Embryonic facial prominence (tissue), 1 donor: Measurements from ENCODE around the gene EGFLAM.
"Not testable (repeated sequence)": the region's sequence is repeated elsewhere in the genome, so short reads cannot be mapped to it uniquely, and the experiment has no call there.

Experiments used
- DNase-seq: peaks from one replicate; pipeline ENCODE4 v3.0.0-alpha.2; 2016; ENCODE audit errors: extremely low spot score

The EGFLAM gene

GRCh38 chr5:38376404-38376803, 118.0 kb downstream of the EGFLAM start:
- no peak for DNase-seq

DNA sequence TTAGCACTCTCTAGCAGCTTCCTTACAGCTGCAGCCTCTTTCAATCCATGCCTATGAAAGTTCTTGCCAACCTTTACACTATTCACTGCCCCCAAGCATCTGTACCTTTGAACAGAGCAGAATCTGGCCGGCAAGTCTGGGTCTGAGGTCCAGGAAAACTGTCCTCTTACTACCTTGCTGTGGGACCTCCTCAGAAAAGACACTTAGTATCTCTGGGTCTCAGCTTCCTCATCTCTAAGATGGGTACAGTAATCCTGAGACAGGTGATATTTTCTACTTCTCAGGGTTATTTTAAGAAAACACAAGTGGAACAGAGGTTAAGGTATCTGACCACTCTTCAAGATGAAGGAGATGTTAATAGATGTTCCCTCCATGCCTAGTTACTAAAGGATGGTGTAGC, 120.2 kb downstream of the EGFLAM start:
- DNase-seq, result no peak

DNA sequence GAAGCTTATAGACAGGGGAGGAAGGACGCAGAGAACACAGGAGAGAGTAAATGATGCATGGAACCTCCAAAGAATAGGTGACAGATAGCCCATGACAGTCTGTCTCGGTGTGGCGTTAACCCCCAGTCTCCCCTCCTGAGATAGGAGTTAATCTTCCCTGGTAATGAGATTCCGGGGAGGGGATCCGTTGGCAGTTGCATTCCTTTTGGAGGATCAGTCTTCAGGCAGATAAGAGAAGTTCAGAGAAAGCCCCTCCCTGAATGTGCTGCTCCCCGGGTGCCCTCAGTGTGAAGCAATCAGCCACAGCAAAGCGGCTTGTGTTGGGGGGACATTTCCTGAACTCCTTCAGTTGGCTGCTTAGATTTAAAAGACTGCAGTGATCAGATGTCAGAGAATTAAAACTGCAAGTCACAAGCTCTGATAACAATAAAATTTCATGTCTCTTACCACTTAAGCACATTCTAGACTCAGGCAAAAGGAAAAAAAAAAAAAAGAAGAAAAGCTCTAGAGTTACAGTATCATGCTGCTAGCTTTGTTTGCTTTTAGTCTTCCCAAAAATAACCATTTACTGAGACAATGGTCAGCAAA, 121.1 kb downstream of the EGFLAM start:
- DNase-seq, result no peak

- DNase-seq, result no peak
These were observed 122.2 kb downstream of the EGFLAM start for GRCh38 chr5:38380537-38380936.

DNA sequence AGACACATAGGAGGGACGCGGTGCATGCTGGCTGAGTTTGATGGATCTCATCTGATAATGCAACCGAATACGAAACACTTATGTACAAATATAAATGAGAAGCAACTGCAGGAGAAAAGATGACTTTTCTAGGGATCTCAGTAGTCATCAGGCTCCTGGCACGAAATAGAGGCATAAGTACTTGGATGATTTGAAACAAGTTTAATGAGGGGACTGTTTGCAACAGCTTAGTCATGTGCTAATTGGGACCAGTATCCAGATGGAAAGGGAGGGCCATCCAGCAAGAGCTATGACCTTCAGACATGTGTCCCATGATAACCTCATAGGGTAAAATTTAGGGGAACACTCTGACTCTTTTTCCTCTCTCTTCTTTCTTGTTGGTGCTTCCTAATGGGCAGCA, 123.0 kb downstream of the EGFLAM start:
- DNase-seq, result no peak

GRCh38 chr5:38382898-38383297, 124.5 kb downstream of the EGFLAM start:
- no peak for DNase-seq

GRCh38 chr5:38383701-38384100, 125.3 kb downstream of the EGFLAM start:
- DNase-seq, result no peak

- DNase-seq, result no peak
These were observed 126.0 kb downstream of the EGFLAM start for GRCh38 chr5:38384396-38384795.

- no peak for DNase-seq
These were observed 128.8 kb downstream of the EGFLAM start for GRCh38 chr5:38387161-38387560.

DNA sequence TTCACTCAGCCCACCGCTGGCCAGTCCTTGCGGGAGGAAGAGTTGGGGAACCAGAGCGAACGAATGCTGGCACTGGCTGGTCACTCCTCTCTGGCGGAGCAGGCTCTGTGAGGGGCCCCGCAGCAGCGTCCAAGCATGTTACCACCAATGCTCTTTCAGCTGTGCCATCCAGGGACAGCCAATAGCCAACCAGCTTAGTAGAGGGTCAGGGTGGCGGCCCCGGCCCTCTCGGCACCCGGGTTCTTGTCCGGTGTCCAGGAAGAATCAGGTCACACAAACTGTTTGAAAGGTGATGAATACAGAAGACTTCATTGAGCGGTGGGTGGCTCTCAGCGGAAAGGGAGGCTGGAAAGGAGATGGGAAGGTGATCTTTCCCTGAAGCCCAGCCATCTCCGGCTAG, 135.3 kb downstream of the EGFLAM start:
- no peak for DNase-seq

- no peak for DNase-seq
These were observed 138.4 kb downstream of the EGFLAM start for GRCh38 chr5:38396766-38397165.

- no peak for DNase-seq
These were observed 142.0 kb downstream of the EGFLAM start for GRCh38 chr5:38400365-38400764.

GRCh38 chr5:38401145-38401544, 142.8 kb downstream of the EGFLAM start:
- DNase-seq, result no peak

DNA sequence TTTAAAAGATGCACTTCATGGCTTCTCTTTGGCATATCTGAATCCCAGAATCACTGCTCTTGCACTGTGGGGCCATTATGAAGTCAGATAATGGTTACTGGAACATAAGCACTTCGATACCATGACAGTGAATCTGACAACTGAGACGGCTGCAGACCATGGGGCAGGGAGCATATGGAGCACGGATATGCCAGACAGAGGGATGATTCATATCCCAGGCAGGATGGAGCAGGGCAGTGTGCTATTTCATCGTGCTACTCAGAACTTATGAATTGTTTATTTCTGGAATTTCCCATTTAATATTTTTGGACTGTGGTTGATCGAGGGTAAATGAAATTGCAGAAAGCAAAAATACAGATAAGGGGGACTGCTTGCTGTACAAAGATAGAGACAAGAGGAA, 145.0 kb downstream of the EGFLAM start:
- no peak for DNase-seq

- no peak for DNase-seq
These were observed 145.7 kb downstream of the EGFLAM start for GRCh38 chr5:38403877-38404635.

DNA sequence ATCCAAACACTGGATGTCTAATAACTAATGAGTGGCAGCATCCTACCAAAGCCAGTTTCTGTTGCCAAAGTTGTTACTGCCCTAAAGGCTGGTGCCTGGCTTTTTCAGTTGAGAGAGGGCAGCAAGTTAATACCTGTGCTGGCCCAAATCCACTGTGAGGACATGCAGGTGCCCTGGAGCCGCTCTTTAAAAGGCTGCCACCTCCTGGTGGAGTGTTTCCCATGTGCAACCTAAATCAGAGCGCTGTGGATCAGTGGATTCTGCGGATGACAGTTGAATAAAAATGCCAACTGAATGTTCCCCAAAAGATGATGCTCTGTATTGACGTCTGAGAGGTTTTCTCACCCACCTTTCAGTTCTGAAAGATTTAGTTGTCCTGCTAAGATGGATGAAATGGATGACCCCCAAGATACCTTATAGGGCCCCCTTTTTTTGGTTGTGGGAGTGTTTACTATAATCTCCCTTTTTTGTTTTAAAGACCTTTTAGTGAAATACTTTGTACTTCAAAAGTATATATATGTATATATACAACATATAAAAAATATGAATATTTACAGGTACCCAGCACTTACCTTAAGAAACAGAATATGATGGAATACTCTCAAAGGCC, 146.4 kb downstream of the EGFLAM start:
- no peak for DNase-seq

DNA sequence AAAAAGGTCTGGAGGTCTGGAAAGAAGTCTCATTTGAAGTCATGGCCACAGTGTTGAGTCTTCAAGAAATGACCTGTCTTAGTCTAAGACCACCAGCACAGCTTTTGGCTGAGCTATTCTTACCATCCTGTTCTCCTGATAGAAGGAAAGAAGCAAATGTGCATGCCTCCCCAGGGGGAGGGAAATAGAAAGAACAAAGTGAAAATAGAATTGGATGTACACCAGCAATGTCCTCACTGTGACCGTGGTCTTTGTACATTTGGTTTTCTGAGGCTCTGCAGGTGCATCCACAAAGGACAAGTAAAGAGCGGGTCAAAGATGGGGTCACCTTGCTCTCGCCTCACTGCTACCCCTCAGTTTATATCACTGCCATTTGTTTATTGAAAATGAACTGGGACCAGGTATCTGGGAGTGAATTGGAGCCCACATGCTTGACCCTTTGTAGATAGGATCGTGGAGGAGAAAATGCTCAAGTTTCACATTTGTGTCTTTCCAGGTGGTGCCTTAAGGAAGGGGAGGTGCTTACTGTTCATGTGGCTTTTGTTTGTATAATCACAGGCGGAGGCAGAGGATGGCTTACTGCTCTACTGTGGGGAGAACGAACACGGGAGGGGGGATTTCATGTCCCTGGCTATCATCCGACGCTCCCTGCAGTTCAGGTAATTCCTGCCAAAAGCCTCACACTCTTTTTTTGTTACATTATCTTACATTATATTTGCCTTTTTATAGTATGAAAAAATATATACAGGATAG, 150.3 kb downstream of the EGFLAM start:
- DNase-seq, result no peak

GRCh38 chr5:38410304-38410990, 152.1 kb downstream of the EGFLAM start:
- DNase-seq, result no peak

- DNase-seq, result no peak
These were observed 155.3 kb downstream of the EGFLAM start for GRCh38 chr5:38413696-38414095.

DNA sequence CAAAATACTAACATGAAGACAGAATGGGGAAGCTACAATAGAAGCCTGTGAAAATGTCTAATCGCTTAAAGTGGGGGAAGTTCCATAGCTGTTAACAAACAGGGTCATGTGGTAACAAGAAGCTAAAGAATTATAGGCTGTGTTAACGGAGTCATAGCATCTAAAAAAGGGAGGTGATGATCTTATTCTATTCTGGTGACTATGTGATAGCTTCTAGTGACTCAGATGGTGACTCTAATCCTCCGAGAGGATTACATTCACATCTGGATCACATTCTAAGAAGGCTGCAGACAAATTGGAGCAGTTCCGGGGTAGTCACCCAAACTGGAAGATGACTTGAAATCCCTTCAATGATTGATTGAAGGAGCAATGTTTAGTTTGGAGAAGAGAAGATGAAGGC, 156.0 kb downstream of the EGFLAM start:
- no peak for DNase-seq

- DNase-seq, result not testable (repeated sequence)
These were observed 157.4 kb downstream of the EGFLAM start for GRCh38 chr5:38415772-38416171.

DNA sequence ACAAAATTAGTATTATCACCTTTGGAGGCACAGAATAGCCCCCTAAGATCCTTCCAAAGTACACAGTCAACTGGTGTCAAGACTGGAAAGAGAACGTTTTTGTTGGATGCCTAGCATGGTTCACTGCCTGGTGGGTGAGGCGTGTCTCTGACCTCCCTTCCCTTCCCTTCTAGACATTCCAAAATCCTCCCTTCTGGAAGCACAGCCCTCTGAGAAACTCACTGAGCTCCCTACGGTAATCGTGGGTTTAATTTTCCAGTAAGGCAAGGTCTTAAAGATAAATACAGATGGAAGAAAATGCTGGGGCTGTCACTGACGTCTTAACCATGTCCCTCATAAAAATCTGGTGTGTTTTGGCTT, 159.3 kb downstream of the EGFLAM start:
- peak; percentile 49 for DNase-seq
